ENCODE results near the gene AKR1C1.
"Not testable (repeated sequence)": the region's sequence is repeated elsewhere in the genome, so short reads cannot be mapped to it uniquely, and the experiment has no call there.

DNA sequence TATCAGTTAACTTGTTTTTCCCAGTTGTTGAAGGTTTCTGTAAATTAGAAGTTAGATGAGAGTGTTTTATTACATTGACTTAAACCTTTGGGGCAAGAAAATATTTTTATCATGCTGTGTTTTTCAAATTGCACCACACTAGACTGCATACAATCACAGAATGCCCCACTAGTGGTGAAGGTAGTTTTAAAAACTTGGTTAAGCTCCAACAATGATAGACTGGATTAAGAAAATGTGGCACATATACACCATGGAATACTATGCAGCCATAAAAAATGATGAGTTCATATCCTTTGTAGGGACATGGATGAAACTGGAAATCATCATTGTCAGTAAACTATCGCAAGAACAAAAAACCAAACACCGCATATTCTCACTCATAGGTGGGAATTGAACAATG is 7.1 kb downstream of the AKR1C1 start:
- TF ChIP-seq POLR2A (IDR thresholded peaks at IDR 0.05; ENCODE audit: low read depth, low read length); POLR2AphosphoS5 (IDR thresholded peaks at IDR 0.05; ENCODE audit: low read depth, low read length); TAF1 (IDR thresholded peaks at IDR 0.05; ENCODE audit: borderline replicate concordance, low read depth, low read length): not testable (repeated sequence)

All from GM12892 (cell line).